ENCODE results near the gene UBR1. TPM values are rescaled to one million over a fixed set of nuclear protein-coding genes. Genes with fewer than 3 reads are reported as not detected.

Gene UBR1
- total RNA-seq, 1 donor from 2014 or later: 33.2 TPM

DNA sequence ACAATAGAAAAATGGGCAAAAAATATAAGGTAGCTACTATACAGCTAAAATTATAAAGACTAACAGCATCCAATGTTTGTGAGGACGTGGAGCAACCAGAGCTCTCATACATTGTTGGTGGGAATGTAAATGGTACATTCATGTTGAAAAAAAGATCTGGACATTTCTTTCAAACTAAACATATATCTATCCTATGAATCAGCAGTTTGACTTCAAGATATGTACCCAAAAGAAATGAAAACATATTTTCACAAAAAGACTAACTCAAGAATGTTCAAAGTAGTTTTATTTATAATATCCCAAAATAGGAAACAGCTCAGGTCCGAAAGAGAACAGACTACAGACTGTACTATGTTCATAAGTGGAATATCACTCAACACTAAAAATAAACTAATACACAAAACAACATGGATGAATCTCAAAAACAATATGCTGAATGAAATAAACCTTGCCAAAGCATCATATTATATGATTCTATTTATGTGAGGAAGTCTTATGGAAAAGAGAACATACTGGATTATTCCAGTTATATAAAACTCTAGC is 176.5 kb downstream of the UBR1 start:
- no peaks in the 10 kb centered on the region for H3K27me3 Mint-ChIP-seq (ENCODE audit: insufficient read depth, low read depth)

DNA sequence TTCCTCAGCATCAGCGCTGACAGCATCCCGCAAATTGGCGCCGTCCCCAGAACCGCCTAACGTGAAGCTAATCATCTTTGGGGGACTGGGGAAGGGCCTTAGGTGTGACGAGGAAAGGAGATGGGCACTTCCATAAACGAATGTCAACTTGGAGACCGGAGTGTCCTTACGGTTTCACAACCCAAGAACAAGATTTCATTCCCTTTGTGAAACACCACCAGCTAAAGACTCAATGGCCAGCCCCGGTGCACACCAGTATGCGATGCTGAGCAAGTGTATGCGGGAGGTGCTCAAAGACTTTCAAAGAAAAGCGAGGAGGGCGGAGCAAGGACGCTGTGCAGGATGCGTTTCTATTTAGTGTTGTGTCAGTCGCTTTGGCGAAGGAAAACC is 184.5 kb downstream of the UBR1 start:
- Histone ChIP-seq H3K27ac (no peak overlapping the region), H3F3A (ENCODE audit: low read depth) (peaks cover 20% of the 10 kb centered on the region)
- no peaks in the 10 kb centered on the region for H3K36me3 Mint-ChIP-seq

More for the DNA sequence above, 176.5 kb downstream of the UBR1 start:
- Mint-ChIP-seq H3K4me3 (no peak overlapping the region), H3K4me1 (no peaks in the 10 kb centered on the region), H3K27ac (no peak overlapping the region), H3K9me3 (no peaks in the 10 kb centered on the region), H3K36me3 (no peaks in the 10 kb centered on the region)
- Histone ChIP-seq H4K20me1 (ENCODE audit: low read depth) (no peaks in the 10 kb centered on the region), H3K9me3 (ENCODE audit: low read depth) (no peaks in the 10 kb centered on the region), H3K4me1 (no peaks in the 10 kb centered on the region), H3K36me3 (no peaks in the 10 kb centered on the region), H3K27me3 (no peaks in the 10 kb centered on the region), H3K27ac (no peak overlapping the region), H3K4me2 (no peak overlapping the region), H3F3A (ENCODE audit: low read depth) (no peaks in the 10 kb centered on the region), H3K9ac (no peak overlapping the region), H3K79me2 (ENCODE audit: low read depth) (no peaks in the 10 kb centered on the region), H3K4me3 (no peak overlapping the region), H2AFZ (replicated peaks) (no peak overlapping the region)
- no peak for DNase-seq (ENCODE audit: low spot score)
- TF ChIP-seq CTCF (IDR thresholded peaks at IDR 0.05): no peak
- TF ChIP-seq EZH2 (IDR thresholded peaks at IDR 0.05): no peak
- no peak for TF ChIP-seq EZH2phosphoT487 (IDR thresholded peaks at IDR 0.05)

GRCh38 chr15:42920519-42921341 is 185.1 kb downstream of the UBR1 start, which contains the start of gene TTBK2:
Gene TTBK2, minus strand, starts transcription at chr15:42920778. Its CDS starts 42,161 bp downstream, at chr15:42878617.
- Mint-ChIP-seq H3K27ac (no peak within 1 kb of the TSS), H3K4me1 (peaks cover 24% of the 10 kb centered on the region), H3K4me3 (peak within 1 kb of the TSS; percentile 98), H3K9me3 (no peaks in the 10 kb centered on the region), H3K27me3 (ENCODE audit: insufficient read depth, low read depth) (peaks cover 5% of the 10 kb centered on the region), H3K36me3 (no peaks in the 10 kb centered on the region)
- H3K27me3 ChIP-seq: peaks cover 16% of the 10 kb centered on the region
- peak within 1 kb of the TSS; percentile 100 for H2AFZ ChIP-seq (replicated peaks)
- peaks cover 25% of the 10 kb centered on the region for H4K20me1 ChIP-seq (ENCODE audit: low read depth)
- H3K9ac ChIP-seq: peak within 1 kb of the TSS; percentile 43
- no peaks in the 10 kb centered on the region for H3K36me3 ChIP-seq
- no peaks in the 10 kb centered on the region for H3K9me3 ChIP-seq (ENCODE audit: low read depth)
- peak within 1 kb of the TSS; percentile 93 for H3K4me2 ChIP-seq
- H3K79me2 ChIP-seq (ENCODE audit: low read depth): peaks cover 44% of the 10 kb centered on the region
- peak within 1 kb of the TSS; percentile 93 for H3K4me3 ChIP-seq
- TF ChIP-seq CTCF (IDR thresholded peaks at IDR 0.05): no peak
- no peak for TF ChIP-seq EZH2 (IDR thresholded peaks at IDR 0.05)
- no peak for TF ChIP-seq EZH2phosphoT487 (IDR thresholded peaks at IDR 0.05)
- peaks cover 14% of the 10 kb centered on the region for H3K4me1 ChIP-seq
- H3K27ac ChIP-seq: no peak within 1 kb of the TSS
- H3F3A ChIP-seq (ENCODE audit: low read depth): peaks cover 20% of the 10 kb centered on the region
- peak; percentile 99 for DNase-seq (ENCODE audit: low spot score)

More for the DNA sequence above, 184.5 kb downstream of the UBR1 start:
- H2AFZ ChIP-seq (replicated peaks): peak overlapping the region; percentile 100
- peaks cover 25% of the 10 kb centered on the region for H4K20me1 ChIP-seq (ENCODE audit: low read depth)
- DNase-seq (ENCODE audit: low spot score): peak; percentile 54
- Mint-ChIP-seq H3K9me3 (no peaks in the 10 kb centered on the region), H3K4me1 (peaks cover 24% of the 10 kb centered on the region), H3K4me3 (peak overlapping the region; percentile 95), H3K27ac (no peak overlapping the region), H3K27me3 (ENCODE audit: insufficient read depth, low read depth) (peaks cover 5% of the 10 kb centered on the region)
- H3K36me3 ChIP-seq: no peaks in the 10 kb centered on the region
- H3K79me2 ChIP-seq (ENCODE audit: low read depth): peaks cover 38% of the 10 kb centered on the region
- peaks cover 16% of the 10 kb centered on the region for H3K27me3 ChIP-seq
- peak overlapping the region; percentile 93 for H3K4me3 ChIP-seq
- TF ChIP-seq EZH2phosphoT487 (IDR thresholded peaks at IDR 0.05) (no peak), EZH2 (IDR thresholded peaks at IDR 0.05) (no peak), CTCF (IDR thresholded peaks at IDR 0.05) (no peak)
- peaks cover 14% of the 10 kb centered on the region for H3K4me1 ChIP-seq
- peak overlapping the region; percentile 93 for H3K4me2 ChIP-seq
- H3K9me3 ChIP-seq (ENCODE audit: low read depth): no peaks in the 10 kb centered on the region
- no peak overlapping the region for H3K9ac ChIP-seq
